H9 (cell line): ENCODE measurements around the gene PSMD8. TPM values are rescaled to one million over a fixed set of nuclear protein-coding genes. Genes with fewer than 3 reads are reported as not detected.

Source experiments
- DNase-seq: peaks from one replicate; pipeline ENCODE4 v3.0.0-alpha.2; 2017
- H2AFZ ChIP-seq: one replicate; pipeline ENCODE4 v1.6.1; 2013; ENCODE audit warnings: mild to moderate bottlenecking, low read length, control low read depth, moderate library complexity
- H2AK5ac ChIP-seq: 2 replicates; pipeline ENCODE4 v1.6.1; 2013; ENCODE audit warnings: low read length, control low read depth, mixed read lengths; ENCODE audit not compliant: insufficient read length
- H2BK120ac ChIP-seq: one replicate; pipeline ENCODE4 v1.6.1; 2013; ENCODE audit warnings: low read depth, mild to moderate bottlenecking, low read length, control low read depth, inconsistent platforms; ENCODE audit not compliant: poor library complexity, severe bottlenecking
- H2BK12ac ChIP-seq: 2 replicates; pipeline ENCODE4 v1.6.1; 2013; ENCODE audit warnings: low read length, control low read depth, mixed read lengths, low read depth; ENCODE audit not compliant: insufficient read length
- H2BK15ac ChIP-seq: 2 replicates; pipeline ENCODE4 v1.6.1; 2013; ENCODE audit warnings: low read depth, low read length, control low read depth
- H2BK20ac ChIP-seq: one replicate; pipeline ENCODE4 v1.6.1; 2013; ENCODE audit warnings: low read depth, mild to moderate bottlenecking, low read length, control low read depth, inconsistent platforms; ENCODE audit not compliant: poor library complexity, severe bottlenecking
- H2BK5ac ChIP-seq: 2 replicates; pipeline ENCODE4 v1.6.1; 2013; ENCODE audit warnings: low read length, control low read depth, mixed read lengths; ENCODE audit not compliant: insufficient read length
- H3K14ac ChIP-seq: 2 replicates; pipeline ENCODE4 v1.6.1; 2013; ENCODE audit warnings: low read length, control low read depth; ENCODE audit not compliant: insufficient read depth
- H3K18ac ChIP-seq: 2 replicates; pipeline ENCODE4 v1.6.1; 2013; ENCODE audit warnings: low read depth, mild to moderate bottlenecking, mixed read lengths, low read length, control low read depth; ENCODE audit not compliant: insufficient read length
- H3K23ac ChIP-seq: 2 replicates; pipeline ENCODE4 v1.6.1; 2013; ENCODE audit warnings: low read length, control low read depth, mixed read lengths, low read depth; ENCODE audit not compliant: insufficient read length
- H3K23me2 ChIP-seq: 2 replicates; pipeline ENCODE4 v1.6.1; 2013; ENCODE audit warnings: low read depth, mild to moderate bottlenecking, mixed read lengths, low read length, control low read depth; ENCODE audit not compliant: insufficient read length, poor library complexity, severe bottlenecking
- H3K27ac ChIP-seq: 2 replicates; pipeline ENCODE4 v1.5.1; 2013; ENCODE audit warnings: low read length, control low read depth, mixed read lengths, low read depth; ENCODE audit not compliant: insufficient read length
- H3K27me3 ChIP-seq: 2 replicates; pipeline ENCODE4 v1.6.1; 2013; ENCODE audit warnings: low read length, control low read depth, inconsistent platforms; ENCODE audit not compliant: insufficient read depth
- H3K4ac ChIP-seq: 2 replicates; pipeline ENCODE4 v1.6.1; 2013; ENCODE audit warnings: low read depth, mild to moderate bottlenecking, control low read depth, inconsistent platforms, low read length, moderate library complexity
- H3K4me1 ChIP-seq: 2 replicates; pipeline ENCODE4 v1.6.1; 2013; ENCODE audit warnings: low read length, control low read depth, inconsistent platforms; ENCODE audit not compliant: insufficient read depth
- H3K4me2 ChIP-seq: 2 replicates; pipeline ENCODE4 v1.6.1; 2013; ENCODE audit warnings: low read length, control low read depth, mixed read lengths; ENCODE audit not compliant: insufficient read length, insufficient read depth
- H3K56ac ChIP-seq: 2 replicates; pipeline ENCODE4 v1.6.1; 2013; ENCODE audit warnings: low read depth, mild to moderate bottlenecking, mixed read lengths, low read length, control low read depth; ENCODE audit not compliant: insufficient read length
- H3K79me1 ChIP-seq: 2 replicates; pipeline ENCODE4 v1.6.1; 2013; ENCODE audit warnings: low read depth, mild to moderate bottlenecking, moderate library complexity, low read length, control low read depth, inconsistent platforms; ENCODE audit not compliant: insufficient read depth, poor library complexity, severe bottlenecking
- H3K79me2 ChIP-seq: 2 replicates; pipeline ENCODE4 v1.6.1; 2013; ENCODE audit warnings: low read length, control low read depth, inconsistent platforms; ENCODE audit not compliant: insufficient read depth
- H3K9ac ChIP-seq: 2 replicates; pipeline ENCODE4 v1.6.1; 2013; ENCODE audit warnings: low read length, control low read depth, mixed read lengths; ENCODE audit not compliant: insufficient read length; ENCODE audit errors: extremely low read depth
- H3K9me3 ChIP-seq: one replicate; pipeline ENCODE4 v1.6.1; 2013; ENCODE audit warnings: low read depth, low read length, inconsistent platforms; ENCODE audit not compliant: control insufficient read depth
- H3T11ph ChIP-seq: one replicate; pipeline ENCODE4 v1.6.1; 2013; ENCODE audit warnings: mild to moderate bottlenecking, low read length, control low read depth, inconsistent platforms
- H4K20me1 ChIP-seq: one replicate; pipeline ENCODE4 v1.6.1; 2013; ENCODE audit not compliant: control insufficient read depth, insufficient read length, insufficient read depth
- H4K5ac ChIP-seq: 2 replicates; pipeline ENCODE4 v1.6.1; 2013; ENCODE audit warnings: low read depth, mild to moderate bottlenecking, mixed read lengths, low read length, control low read depth; ENCODE audit not compliant: insufficient read length
- H4K8ac ChIP-seq: replicated peaks from 2 replicates; pipeline ENCODE4 v1.6.1; 2013; ENCODE audit warnings: low read length, control low read depth, mixed read lengths, low read depth; ENCODE audit not compliant: insufficient read length
- H4K91ac ChIP-seq: 2 replicates; pipeline ENCODE4 v1.6.1; 2013; ENCODE audit warnings: low read depth, mild to moderate bottlenecking, moderate library complexity, mixed read lengths, low read length, control low read depth; ENCODE audit not compliant: insufficient read length
- H3K27ac Mint-ChIP-seq, 3 experiments: 2 replicates in 2 of 3; 3 replicates in 1 of 3; pipeline ENCODE4 v1.8.0; 2020 to 2021; ENCODE audit warnings: mixed read lengths in 3 of 3, mild to moderate bottlenecking in 1 of 3, moderate library complexity in 1 of 3
- H3K27me3 Mint-ChIP-seq: 2 replicates; pipeline ENCODE4 v1.8.0; 2021; ENCODE audit warnings: low read depth, mild to moderate bottlenecking, moderate library complexity, mixed read lengths
- H3K36me3 Mint-ChIP-seq, 3 experiments: 2 replicates in 2 of 3; 3 replicates in 1 of 3; pipeline ENCODE4 v1.8.0; 2020 to 2021; ENCODE audit warnings: low read depth in 3 of 3, mixed read lengths in 3 of 3; ENCODE audit not compliant: insufficient read depth in 1 of 3
- H3K4me1 Mint-ChIP-seq, 2 experiments: 2 replicates each; pipeline ENCODE4 v1.8.0; 2020; ENCODE audit warnings: mixed read lengths in 2 of 2
- H3K4me3 Mint-ChIP-seq, 2 experiments: 2 replicates in 1 of 2; 3 replicates in 1 of 2; pipeline ENCODE4 v1.8.0; 2020 to 2021; ENCODE audit warnings: mild to moderate bottlenecking in 2 of 2, mixed read lengths in 2 of 2, moderate library complexity in 1 of 2
- H3K9me3 Mint-ChIP-seq, 2 experiments: 2 replicates in 1 of 2; 3 replicates in 1 of 2; pipeline ENCODE4 v1.8.0; 2020; ENCODE audit warnings: mild to moderate bottlenecking in 2 of 2, mixed read lengths in 2 of 2, moderate library complexity in 1 of 2
- CTCF ChIP-seq: fragments of 200-600 bp; sonication (generic); conservative IDR thresholded peaks from 3 replicates; pipeline ENCODE4 v1.8.0; 2021; ENCODE audit warnings: antibody characterized with exemption, mild to moderate bottlenecking
- WGBS: extraction: QIAGEN DNeasy Blood & Tissue Kit; methylation state at CpG from one replicate; pipeline ENCODE4 v1.1.7; 2013; ENCODE audit warnings: missing lambda C conversion rate, low lambda C conversion rate, mixed read lengths; ENCODE audit not compliant: insufficient read length; ENCODE audit errors: extremely low coverage; 5-methylcytosine and 5-hydroxymethylcytosine counted together
- total RNA-seq: library from RNA; stranded (reverse); gene quantifications from 2 replicates; pipeline ENCODE4 v1.2.1, GENCODE V29; 2021

Gene PSMD8
- total RNA-seq, 1 experiment from 2014 or later, result 189 TPM

DNA sequence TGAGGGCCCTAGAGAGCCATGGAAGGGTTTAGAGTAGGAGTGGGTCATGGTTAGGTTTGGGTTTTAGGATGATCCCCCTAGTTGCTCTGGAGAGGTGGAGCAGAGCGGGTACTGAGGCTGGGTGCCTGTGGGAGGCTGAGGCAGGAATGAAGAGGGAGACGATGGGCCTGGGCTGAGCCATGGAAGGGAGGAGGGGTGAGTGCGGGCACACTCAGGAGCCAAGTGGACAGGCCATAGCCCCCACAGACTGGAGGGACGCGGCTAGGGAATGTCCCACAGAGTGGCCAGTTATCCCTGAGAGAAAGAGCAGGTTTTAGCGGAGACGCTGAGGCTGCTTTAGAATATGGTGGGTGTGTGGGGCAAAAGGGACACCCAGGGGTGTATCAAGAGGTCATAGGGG lies 44.7 kb upstream of the PSMD8 start:
- no peak overlapping the region for H3K9ac ChIP-seq
- no peak overlapping the region for H3K27ac ChIP-seq
- TF ChIP-seq CTCF, result no peak
- H2BK15ac ChIP-seq, result no peak overlapping the region
- Mint-ChIP-seq H3K27ac (no peak overlapping the region; a peak in 1 of 7 replicates), H3K4me3 (no peak overlapping the region), H3K4me1 (no peaks in the 10 kb centered on the region), H3K36me3 (peaks cover 5 to 16% (median 13%) of the 10 kb centered on the region in 3 experiments; a peak in 6 of 7 replicates), H3K27me3 (no peaks in the 10 kb centered on the region; the same call in none of the 2 replicates), H3K9me3 (no peaks in the 10 kb centered on the region)
- H2BK12ac ChIP-seq, result no peak overlapping the region
- DNase-seq, result no peak
- H4K8ac ChIP-seq, result no peak overlapping the region
- H3K9me3 ChIP-seq, result no peaks in the 10 kb centered on the region
- H3K79me2 ChIP-seq, result no peaks in the 10 kb centered on the region
- no peak overlapping the region for H3K56ac ChIP-seq
- no peak overlapping the region for H3K4ac ChIP-seq
- no peak overlapping the region for H4K91ac ChIP-seq
- no peak overlapping the region for H2BK5ac ChIP-seq
- H3K23ac ChIP-seq, result no peak overlapping the region
- no peaks in the 10 kb centered on the region for H3K79me1 ChIP-seq
- H3K4me2 ChIP-seq, result no peak overlapping the region
- H3K23me2 ChIP-seq, result no peaks in the 10 kb centered on the region
- no peaks in the 10 kb centered on the region for H4K20me1 ChIP-seq
- no peak overlapping the region for H3T11ph ChIP-seq
- H2BK120ac ChIP-seq, result no peak overlapping the region
- no peak overlapping the region for H2BK20ac ChIP-seq
- no peak overlapping the region for H3K18ac ChIP-seq
- H2AK5ac ChIP-seq, result no peak overlapping the region
- no peak overlapping the region for H4K5ac ChIP-seq
- no peaks in the 10 kb centered on the region for H3K4me1 ChIP-seq
- H3K14ac ChIP-seq, result no peak overlapping the region
- H3K27me3 ChIP-seq, result no peaks in the 10 kb centered on the region
- WGBS, result no CpG with 5 or more reads among the region's 7 CpGs
- H2AFZ ChIP-seq, result no peak overlapping the region
